GM18502 (cell line): Measurements from ENCODE around the gene CYTH2.
A peak's percentile ranks its signal among the peaks of the same experiment; 100 is the strongest.

ENCODE experiments used
- ATAC-seq: cut with Tn5 transposase; IDR thresholded peaks from one replicate; pipeline ENCODE4 v1.9.1; 2021; ENCODE audit warnings: mild to moderate bottlenecking; ENCODE audit not compliant: unreplicated experiment, poor library complexity

Gene CYTH2

GRCh38 chr19:48452289-48453190, 16.6 kb upstream of the CYTH2 start:
- ATAC-seq, result no peak

GRCh38 chr19:48454150-48454730, 14.9 kb upstream of the CYTH2 start:
- ATAC-seq, result no peak

GRCh38 chr19:48455171-48455907, 13.8 kb upstream of the CYTH2 start, which contains the start of gene KCNJ14:
Gene KCNJ14 (plus strand): TSS chr19:48455574. CDS start chr19:48461725, 6,151 bp downstream.
- ATAC-seq, result no peak

- ATAC-seq, result no peak
These were observed 13.1 kb upstream of the CYTH2 start for GRCh38 chr19:48455908-48456562.

GRCh38 chr19:48456864-48457263, 12.3 kb upstream of the CYTH2 start:
- no peak for ATAC-seq

- no peak for ATAC-seq
These were observed 11.2 kb upstream of the CYTH2 start for GRCh38 chr19:48458016-48458415.

GRCh38 chr19:48461651-48461981, 7.6 kb upstream of the CYTH2 start:
- ATAC-seq, result no peak

- ATAC-seq, result no peak
These were observed 7.0 kb upstream of the CYTH2 start for GRCh38 chr19:48461982-48462655.

- ATAC-seq, result no peak
These were observed 4.0 kb upstream of the CYTH2 start for GRCh38 chr19:48465215-48465614.

- no peak for ATAC-seq
These were observed 2.4 kb upstream of the CYTH2 start for GRCh38 chr19:48466561-48467325.

GRCh38 chr19:48468772-48469288, 339 bp upstream of the CYTH2 start:
- peak; percentile 90 for ATAC-seq

- no peak for ATAC-seq
These were observed 938 bp downstream of the CYTH2 start for GRCh38 chr19:48469934-48470680.

GRCh38 chr19:48470856-48471255, 1.7 kb downstream of the CYTH2 start:
- no peak for ATAC-seq

GRCh38 chr19:48471836-48472235, 2.7 kb downstream of the CYTH2 start:
- no peak for ATAC-seq

GRCh38 chr19:48473161-48473966, 4.2 kb downstream of the CYTH2 start:
- no peak for ATAC-seq

- no peak for ATAC-seq
These were observed 5.0 kb downstream of the CYTH2 start for GRCh38 chr19:48474084-48474592.

- ATAC-seq, result no peak
These were observed 6.3 kb downstream of the CYTH2 start for GRCh38 chr19:48475369-48476068.
